ENCODE data around the gene SREBF1.

- TF ChIP-seq EZH2 (IDR thresholded peaks at IDR 0.05; ENCODE audit: borderline replicate concordance, low read length) (no peak), CTCF (conservative IDR thresholded peaks at IDR 0.05 in 1 of 2, IDR thresholded peaks at IDR 0.05 in 1 of 2; ENCODE audit: extremely low read depth in 1 of 2, insufficient read depth in 1 of 2, low read depth in 1 of 2, low read length in 2 of 2) (no peak)
Observed at GRCh38 chr17:17844079-17844478, 7.3 kb upstream of the SREBF1 start.

Measured in mammary epithelial cell (primary cell).